ENCODE results near the gene CD36. TPM values are rescaled to one million over a fixed set of nuclear protein-coding genes. Genes with fewer than 3 reads are reported as not detected.

CD36 gene
- total and polyA plus RNA-seq, 2 of the 8 experiments (the other 6 are each of a cell fraction or from before 2014, with no cell fraction given), result 0.33 to 0.60 TPM

GRCh38 chr7:80609751-80610150 lies 28.7 kb upstream of the CD36 start:
- no peaks in the 10 kb centered on the region for H3K79me1 ChIP-seq (ENCODE audit: low read depth, low read length)
- no peak overlapping the region for H4K91ac ChIP-seq (replicated peaks; ENCODE audit: insufficient read length, low read length)
- FAIRE-seq, result no peak
- H3K36me3 ChIP-seq (ENCODE audit: control insufficient read depth in 2 of 4, insufficient read depth in 4 of 4, low read length in 3 of 4), result no peaks in the 10 kb centered on the region
- ChIA-PET POLR2A (ENCODE audit: partially characterized antibody) (no interaction called here), CTCF (ENCODE audit: partially characterized antibody) (interaction anchor here (0.6 kb wide), 1 partner anchor 210 kb away, joined by 3 read pairs; no protein-coding TSS in a partner anchor)
- no peak overlapping the region for H3K18ac ChIP-seq (ENCODE audit: extremely low read depth, low read length)
- no peak overlapping the region for H3K9ac ChIP-seq (replicated peaks in 1 of 4; ENCODE audit: extremely low read depth in 1 of 4, low read depth in 3 of 4, low read length in 3 of 4)
- no peak overlapping the region for H2BK12ac ChIP-seq (ENCODE audit: low read depth, low read length)
- H3K4me2 ChIP-seq (ENCODE audit: insufficient read depth in 1 of 2, low read depth in 2 of 2, low read length in 2 of 2), result no peak overlapping the region
- H4K20me1 ChIP-seq (replicated peaks in 1 of 2; ENCODE audit: control insufficient read depth in 1 of 2, insufficient read depth in 2 of 2, low read length in 2 of 2), result no peaks in the 10 kb centered on the region
- no peak overlapping the region for H2AK5ac ChIP-seq (ENCODE audit: low read depth, low read length)
- DNase-seq (ENCODE audit: low read depth in 1 of 2, low spot score in 2 of 2), result no peak
- no peak overlapping the region for H4K5ac ChIP-seq (ENCODE audit: insufficient read length, low read depth, low read length)
- no peaks in the 10 kb centered on the region for H3K79me2 ChIP-seq (ENCODE audit: control insufficient read depth in 1 of 2, insufficient read depth in 2 of 2, low read length in 2 of 2)
- no peak overlapping the region for H2BK120ac ChIP-seq (replicated peaks; ENCODE audit: low read depth, low read length)
- TF ChIP-seq HDAC2 (IDR thresholded peaks at IDR 0.05; ENCODE audit: borderline replicate concordance in 1 of 2, low read depth in 2 of 2, low read length in 2 of 2), result no peak
- TF ChIP-seq, protein P1, sequence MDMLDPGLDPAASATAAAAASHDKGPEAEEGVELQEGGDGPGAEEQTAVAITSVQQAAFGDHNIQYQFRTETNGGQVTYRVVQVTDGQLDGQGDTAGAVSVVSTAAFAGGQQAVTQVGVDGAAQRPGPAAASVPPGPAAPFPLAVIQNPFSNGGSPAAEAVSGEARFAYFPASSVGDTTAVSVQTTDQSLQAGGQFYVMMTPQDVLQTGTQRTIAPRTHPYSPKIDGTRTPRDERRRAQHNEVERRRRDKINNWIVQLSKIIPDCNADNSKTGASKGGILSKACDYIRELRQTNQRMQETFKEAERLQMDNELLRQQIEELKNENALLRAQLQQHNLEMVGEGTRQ (IDR thresholded peaks at IDR 0.05; ENCODE audit: low read length), result no peak
- H3K27ac ChIP-seq (ENCODE audit: low read depth, low read length), result no peak overlapping the region
- no peak overlapping the region for H2AFZ ChIP-seq (ENCODE audit: low read length)
- no peaks in the 10 kb centered on the region for H3K27me3 ChIP-seq (replicated peaks in 1 of 4; ENCODE audit: control insufficient read depth in 3 of 4, extremely low read depth in 1 of 4, insufficient read depth in 3 of 4, low read length in 3 of 4)
- no peak overlapping the region for H3K56ac ChIP-seq (replicated peaks; ENCODE audit: insufficient read length, low read depth, low read length)
- no peak overlapping the region for H2BK5ac ChIP-seq (ENCODE audit: low read depth, low read length)
- no peak overlapping the region for H3K23ac ChIP-seq (ENCODE audit: insufficient read length)
- 92% methylated on average over 1 of the region's 1 CpG; no CpG with 5 or more reads in 1 of the 2 experiments for WGBS, 2 experiments (ENCODE audit: extremely low coverage in 1 of 2, insufficient coverage in 1 of 2, insufficient read length in 1 of 2, insufficient replicate concordance in 2 of 2, low coverage in 1 of 2, low lambda C conversion rate in 2 of 2, missing lambda C conversion rate in 1 of 2)
- H2BK20ac ChIP-seq (ENCODE audit: low read length), result no peak overlapping the region
- H3K4me3 ChIP-seq (ENCODE audit: extremely low read depth in 1 of 4, insufficient read depth in 2 of 4, low read depth in 3 of 4, low read length in 4 of 4), result no peak overlapping the region
- no peaks in the 10 kb centered on the region for H3K9me3 ChIP-seq (ENCODE audit: insufficient read depth in 2 of 2, low read depth in 1 of 2, low read length in 1 of 2)
- H4K8ac ChIP-seq (ENCODE audit: extremely low read depth, insufficient read depth, low read length), result no peak overlapping the region
- H2BK15ac ChIP-seq (ENCODE audit: low read length), result no peak overlapping the region
- H3K4me1 ChIP-seq (replicated peaks in 1 of 4; ENCODE audit: control insufficient read depth in 3 of 4, insufficient read depth in 4 of 4, low read length in 3 of 4), result no peaks in the 10 kb centered on the region; a peak in 1 of 7 replicates
- no peaks in the 10 kb centered on the region for H3K23me2 ChIP-seq (ENCODE audit: low read depth, low read length)
- H3K14ac ChIP-seq (ENCODE audit: insufficient read length), result no peak overlapping the region
- H3K4ac ChIP-seq (replicated peaks; ENCODE audit: insufficient read length, low read depth, low read length), result no peak overlapping the region

All from H1 (cell line).